ENCODE measurements around the gene SPATA2. TPM values are rescaled to one million over a fixed set of nuclear protein-coding genes. Genes with fewer than 3 reads are reported as not detected.
A peak's percentile ranks its signal among the peaks of the same experiment; 100 is the strongest.

SPATA2 gene
- total RNA-seq, 2 experiments from 2014 or later = 7.4 to 8.2 TPM

DNA sequence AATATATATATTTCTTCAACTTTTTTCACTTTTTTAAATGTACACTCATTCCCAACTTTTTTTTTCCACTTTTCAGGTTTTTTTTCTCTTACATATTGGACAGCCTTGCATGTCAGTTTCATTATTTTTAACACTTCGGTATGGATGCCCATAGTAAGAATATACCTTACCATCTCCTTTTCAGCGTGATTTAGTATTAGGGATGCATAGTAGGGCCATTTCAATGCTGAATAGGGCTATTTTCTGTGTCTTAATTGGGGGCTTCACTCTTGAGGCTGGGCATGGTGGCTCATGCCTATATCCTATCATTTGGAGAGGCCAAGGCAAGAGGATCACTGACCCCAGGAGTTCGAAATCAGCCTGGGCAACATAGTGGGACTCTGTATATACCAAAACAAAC, 27.6 kb upstream of the SPATA2 start:
- CTCF ChIA-PET = interaction anchor here (0.9 kb wide), 1 partner anchor 128 kb away, joined by 3 read pairs; no protein-coding TSS in a partner anchor
- POLR2A ChIA-PET = no interaction called here
- Mint-ChIP-seq H3K27me3 (no peaks in the 10 kb centered on the region), H3K36me3 (ENCODE audit: low read depth) (peaks cover 53% of the 10 kb centered on the region), H3K4me1 (peaks cover 30% of the 10 kb centered on the region), H3K9me3 (no peaks in the 10 kb centered on the region), H3K27ac (no peak overlapping the region), H3K4me3 (no peak overlapping the region)
- no peak for DNase-seq

- Mint-ChIP-seq H3K27ac (no peak overlapping the region), H3K27me3 (no peaks in the 10 kb centered on the region), H3K9me3 (no peaks in the 10 kb centered on the region), H3K4me1 (peaks cover 36% of the 10 kb centered on the region), H3K4me3 (no peak overlapping the region), H3K36me3 (ENCODE audit: low read depth) (peaks cover 49% of the 10 kb centered on the region)
- POLR2A ChIA-PET = no interaction called here
- CTCF ChIA-PET = no interaction called here
- no peak for DNase-seq
Measured at GRCh38 chr20:49942303-49942702, 27.0 kb upstream of the SPATA2 start.

DNA sequence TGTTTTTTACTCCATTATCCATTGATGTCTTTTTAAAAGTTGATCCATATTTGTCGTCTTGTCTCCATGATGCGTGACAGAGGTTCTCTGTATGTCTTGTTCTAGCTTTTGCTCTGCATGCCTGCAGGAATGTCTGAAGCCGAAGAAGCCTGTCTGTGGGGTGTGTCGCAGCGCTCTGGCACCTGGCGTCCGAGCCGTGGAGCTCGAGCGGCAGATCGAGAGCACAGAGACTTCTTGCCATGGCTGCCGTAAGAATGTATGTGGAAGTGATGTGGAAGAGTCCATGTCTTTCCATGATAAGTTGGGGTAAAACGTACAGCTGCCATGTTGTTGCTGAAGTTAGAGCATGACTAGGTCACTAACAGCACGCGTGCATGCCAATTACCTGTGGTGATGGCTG, 26.1 kb upstream of the SPATA2 start:
- POLR2A ChIA-PET = no interaction called here
- H3K36me3 Mint-ChIP-seq (ENCODE audit: low read depth) = peaks cover 45% of the 10 kb centered on the region
- no peak for DNase-seq
- H3K9me3 Mint-ChIP-seq = no peaks in the 10 kb centered on the region
- CTCF ChIA-PET = interaction anchor here (1.0 kb wide), 1 partner anchor 28 kb away, joined by 3 read pairs; no protein-coding TSS in a partner anchor
- H3K27me3 Mint-ChIP-seq = no peaks in the 10 kb centered on the region
- H3K4me1 Mint-ChIP-seq = peaks cover 37% of the 10 kb centered on the region
- H3K4me3 Mint-ChIP-seq = no peak overlapping the region
- H3K27ac Mint-ChIP-seq = no peak overlapping the region

DNA sequence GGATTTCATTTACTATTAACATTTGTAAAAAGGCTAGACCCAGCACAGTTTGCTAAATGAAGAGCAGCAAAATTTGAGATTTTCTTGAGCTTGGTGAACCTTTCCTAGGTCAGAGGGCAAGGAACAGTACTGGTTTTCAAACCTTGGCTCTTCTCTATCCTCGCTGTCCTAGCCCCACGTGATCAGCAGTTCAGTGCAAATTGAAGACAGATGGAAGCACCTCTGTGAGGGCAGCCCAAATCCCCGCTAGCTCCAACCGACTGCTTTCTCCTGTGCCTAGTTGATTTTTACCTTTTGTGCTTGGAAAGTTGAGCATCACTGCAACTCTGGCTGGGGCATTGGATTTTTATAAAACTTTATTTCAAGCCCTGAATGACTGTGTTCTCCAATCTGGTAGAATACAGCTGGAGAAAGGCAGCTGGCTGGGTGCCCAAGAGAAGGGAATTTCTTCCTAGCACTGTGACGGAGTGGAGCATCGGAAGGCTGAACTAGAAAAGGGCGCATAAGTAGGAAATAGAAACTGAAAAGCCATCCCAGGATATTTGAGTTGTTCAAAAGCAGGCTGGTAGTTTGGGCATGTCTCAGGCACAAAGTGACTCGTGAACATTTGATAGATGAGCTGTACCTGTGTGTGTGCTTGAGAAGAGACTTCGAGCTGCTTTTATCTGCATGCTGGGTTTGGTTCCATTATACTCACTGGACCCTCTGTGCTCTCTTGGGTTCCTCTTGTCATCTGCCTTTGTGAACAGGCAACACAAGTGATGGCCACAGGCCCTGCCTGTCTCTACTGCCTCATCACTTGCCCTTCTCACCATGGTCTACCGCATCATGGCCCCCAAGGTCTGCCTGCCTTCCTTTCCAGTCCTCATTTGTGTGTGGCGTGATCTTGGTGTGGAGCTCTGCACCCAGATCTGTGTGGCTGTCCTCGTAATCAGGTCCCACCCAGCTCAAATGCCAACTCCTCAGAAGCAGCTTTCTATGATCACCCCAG, 23.1 kb upstream of the SPATA2 start:
- Mint-ChIP-seq H3K27me3 (no peaks in the 10 kb centered on the region), H3K36me3 (ENCODE audit: low read depth) (peaks cover 31% of the 10 kb centered on the region), H3K27ac (no peak overlapping the region), H3K9me3 (no peaks in the 10 kb centered on the region), H3K4me3 (peak overlapping the region; percentile 95), H3K4me1 (peaks cover 53% of the 10 kb centered on the region)
- ChIA-PET POLR2A (no interaction called here), CTCF (interaction anchor here (0.8 to 1.5 kb wide), 2 partner anchors 41 to 133 kb away, joined by 3 to 6 read pairs; no protein-coding TSS in a partner anchor)
- DNase-seq = no peak

- DNase-seq = no peak
- CTCF ChIA-PET = interaction anchor here (0.6 to 2.4 kb wide), 5 partner anchors 15 to 333 kb away, joined by 3 to 7 read pairs (median 5); no protein-coding TSS in a partner anchor
- H3K36me3 Mint-ChIP-seq (ENCODE audit: low read depth) = peaks cover 26% of the 10 kb centered on the region
- H3K27me3 Mint-ChIP-seq = no peaks in the 10 kb centered on the region
- H3K27ac Mint-ChIP-seq = peak overlapping the region; percentile 94
- H3K4me3 Mint-ChIP-seq = peak overlapping the region; percentile 95
- H3K4me1 Mint-ChIP-seq = peaks cover 53% of the 10 kb centered on the region
- no peaks in the 10 kb centered on the region for H3K9me3 Mint-ChIP-seq
- POLR2A ChIA-PET = no interaction called here
Measured at GRCh38 chr20:49937027-49937929, 21.9 kb upstream of the SPATA2 start.

- ChIA-PET POLR2A (interaction anchor here (0.6 kb wide), 1 partner anchor 85 kb away, joined by 3 read pairs; no protein-coding TSS in a partner anchor), CTCF (interaction anchor here (0.6 to 2.4 kb wide), 5 partner anchors 16 to 394 kb away, joined by 3 to 7 read pairs (median 4); no protein-coding TSS in a partner anchor)
- Mint-ChIP-seq H3K4me1 (peaks cover 51% of the 10 kb centered on the region), H3K36me3 (ENCODE audit: low read depth) (peaks cover 25% of the 10 kb centered on the region), H3K9me3 (no peaks in the 10 kb centered on the region), H3K27me3 (no peaks in the 10 kb centered on the region), H3K4me3 (peak within 1 kb of the TSS; percentile 95), H3K27ac (peak within 1 kb of the TSS; percentile 94)
- peak; percentile 90 for DNase-seq
Measured at GRCh38 chr20:49936153-49937026, 21.1 kb upstream of the SPATA2 start, which contains the start of gene RNF114. Gene RNF114, plus strand, starts transcription at chr20:49936397. Its CDS starts 16 bp downstream, at chr20:49936413.

- Mint-ChIP-seq H3K9me3 (no peaks in the 10 kb centered on the region), H3K4me3 (peak overlapping the region; percentile 95), H3K36me3 (ENCODE audit: low read depth) (peaks cover 19% of the 10 kb centered on the region), H3K4me1 (peaks cover 46% of the 10 kb centered on the region), H3K27ac (peak overlapping the region; percentile 81), H3K27me3 (no peaks in the 10 kb centered on the region)
- ChIA-PET POLR2A (interaction anchor here (0.6 kb wide), 3 partner anchors 84 to 180 kb away, joined by 3 read pairs; no protein-coding TSS in a partner anchor), CTCF (interaction anchor here (0.7 to 2.4 kb wide), 5 partner anchors 17 to 984 kb away, joined by 3 to 7 read pairs (median 4); no protein-coding TSS in a partner anchor)
- DNase-seq = no peak
Measured at GRCh38 chr20:49935746-49936152, 20.4 kb upstream of the SPATA2 start.

- Mint-ChIP-seq H3K27ac (no peak overlapping the region), H3K27me3 (peaks cover 3% of the 10 kb centered on the region), H3K36me3 (ENCODE audit: low read depth) (no peaks in the 10 kb centered on the region), H3K9me3 (no peaks in the 10 kb centered on the region), H3K4me1 (peaks cover 14% of the 10 kb centered on the region), H3K4me3 (no peak overlapping the region)
- no peak for DNase-seq
- POLR2A ChIA-PET = no interaction called here
- CTCF ChIA-PET = interaction anchor here (1.5 kb wide), 1 partner anchor 16 kb away, joined by 4 read pairs; no protein-coding TSS in a partner anchor
Measured at GRCh38 chr20:49929142-49929494, 13.8 kb upstream of the SPATA2 start.

DNA sequence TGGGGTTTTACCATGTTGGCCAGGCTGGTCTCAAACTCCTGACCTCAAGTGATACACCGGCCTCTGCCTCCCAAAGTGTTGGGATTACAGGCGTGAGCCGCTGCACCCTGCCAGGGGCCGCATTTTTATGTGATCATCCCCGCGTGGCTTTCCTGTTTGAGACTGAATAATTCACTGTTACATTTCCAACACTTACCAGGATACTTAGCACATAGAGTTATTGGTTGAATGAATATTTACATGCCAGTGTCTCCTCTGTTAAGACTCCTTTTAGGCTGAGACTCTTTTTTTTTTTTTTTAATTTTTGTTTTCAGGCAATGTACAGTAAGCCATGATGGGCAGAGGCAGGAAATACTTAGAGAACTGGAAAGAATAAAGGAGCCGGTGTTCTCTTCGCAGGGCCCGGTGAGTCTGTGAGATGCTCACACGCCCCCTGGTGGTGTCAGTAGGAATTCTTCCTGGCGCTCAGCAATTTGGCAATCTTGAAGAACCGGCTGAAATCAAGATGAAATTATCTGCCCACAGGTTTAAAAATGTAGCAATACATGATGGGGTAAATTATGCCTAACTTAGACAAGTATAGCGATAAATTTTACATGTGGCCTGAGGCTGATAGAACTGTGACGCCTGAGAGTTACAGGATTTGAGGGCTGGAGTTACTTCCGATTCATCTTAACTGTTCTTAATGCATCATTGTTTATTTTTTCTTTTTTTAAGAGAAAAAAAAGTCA, 13.2 kb upstream of the SPATA2 start:
- Mint-ChIP-seq H3K4me3 (no peak overlapping the region), H3K36me3 (ENCODE audit: low read depth) (no peaks in the 10 kb centered on the region), H3K27ac (peak overlapping the region; percentile 79), H3K4me1 (peaks cover 9% of the 10 kb centered on the region), H3K27me3 (peaks cover 3% of the 10 kb centered on the region), H3K9me3 (no peaks in the 10 kb centered on the region)
- DNase-seq = peak; percentile 85
- CTCF ChIA-PET = no interaction called here
- POLR2A ChIA-PET = no interaction called here

DNA sequence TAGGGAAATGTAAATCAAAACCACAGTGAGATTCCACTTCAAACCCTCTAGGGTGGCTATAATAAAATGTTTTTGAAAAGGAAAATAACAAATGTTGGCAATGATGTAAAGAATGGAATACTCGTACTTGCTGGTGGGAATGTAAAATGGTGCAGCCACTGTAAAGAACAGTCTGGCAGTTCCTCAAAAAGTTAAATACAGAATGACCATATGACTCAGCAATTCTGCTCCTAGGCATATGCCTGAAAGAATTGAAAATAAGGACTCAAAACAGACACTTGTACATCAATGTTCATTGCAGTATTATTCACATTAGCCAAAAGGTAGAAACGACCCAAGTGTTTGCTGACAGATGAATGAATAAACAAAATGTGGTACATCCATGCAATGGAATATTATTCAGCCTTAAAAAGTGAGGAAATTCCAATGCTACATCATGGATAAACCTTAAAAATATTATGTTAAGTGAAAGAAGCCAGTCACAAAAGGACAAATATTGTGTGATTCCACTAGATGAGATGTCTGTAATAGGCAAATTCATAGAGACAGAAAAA, 10.6 kb upstream of the SPATA2 start:
- ChIA-PET POLR2A (no interaction called here), CTCF (interaction anchor here (1.0 to 1.8 kb wide), 3 partner anchors 145 to 441 kb away, joined by 3 to 5 read pairs (median 5); no protein-coding TSS in a partner anchor)
- Mint-ChIP-seq H3K27ac (no peak overlapping the region), H3K4me3 (no peak overlapping the region), H3K36me3 (ENCODE audit: low read depth) (no peaks in the 10 kb centered on the region), H3K27me3 (peaks cover 3% of the 10 kb centered on the region), H3K4me1 (peaks cover 9% of the 10 kb centered on the region), H3K9me3 (no peaks in the 10 kb centered on the region)
- no peak for DNase-seq

DNA sequence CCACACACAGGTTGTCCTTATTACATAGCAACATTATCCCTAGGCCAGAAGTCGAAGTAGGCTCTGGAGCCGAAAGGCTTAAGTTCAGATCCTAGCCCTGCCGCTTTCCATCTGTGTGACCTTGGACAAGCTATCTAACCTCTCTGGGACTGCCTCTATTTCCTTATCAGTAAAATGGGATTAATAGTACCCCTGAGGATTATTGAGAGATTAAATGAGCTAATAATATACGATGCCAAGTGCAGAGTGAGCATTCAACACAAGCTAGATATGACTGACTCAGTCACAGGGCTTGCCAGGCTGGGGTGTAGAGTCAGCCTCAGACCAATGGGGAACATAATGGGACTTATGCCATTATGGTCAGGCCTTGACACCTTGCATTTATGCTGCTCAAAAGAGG, 8.9 kb upstream of the SPATA2 start:
- no peak overlapping the region for H3K27ac Mint-ChIP-seq
- CTCF ChIA-PET = interaction anchor here (1.8 kb wide), 1 partner anchor 147 kb away, joined by 5 read pairs; no protein-coding TSS in a partner anchor
- no peaks in the 10 kb centered on the region for H3K9me3 Mint-ChIP-seq
- POLR2A ChIA-PET = no interaction called here
- H3K4me3 Mint-ChIP-seq = no peak overlapping the region
- no peak for DNase-seq
- no peaks in the 10 kb centered on the region for H3K36me3 Mint-ChIP-seq (ENCODE audit: low read depth)
- H3K4me1 Mint-ChIP-seq = peaks cover 9% of the 10 kb centered on the region
- peaks cover 3% of the 10 kb centered on the region for H3K27me3 Mint-ChIP-seq
